HepG2 (cell line): ENCODE results near the gene PIK3R4.

ENCODE experiments used
- EZH2 ChIP-seq: conservative IDR thresholded peaks from 2 replicates; pipeline ENCODE4 v1.6.1; 2012; ENCODE audit warnings: mild to moderate bottlenecking, low read depth, low read length, moderate library complexity
- NR1H2 ChIP-seq: sonication (generic); formaldehyde crosslinking; IDR thresholded peaks from 2 replicates; pipeline ENCODE4 v1.8.1; 2022; ENCODE audit warnings: low read depth, missing genetic modification reagents, borderline replicate concordance
- PBX2 ChIP-seq: IDR thresholded peaks from 2 replicates; pipeline ENCODE4 v1.6.1; 2016; ENCODE audit warnings: control low read depth
- SIX1 ChIP-seq: sonication (generic); formaldehyde crosslinking; IDR thresholded peaks from 2 replicates; pipeline ENCODE4 v1.4.0; 2020; ENCODE audit warnings: missing genetic modification reagents, borderline replicate concordance

GRCh38 chr3:130758624-130759369 lies 12.2 kb upstream of the PIK3R4 start:
- TF ChIP-seq EZH2 (no peak), PBX2 (CRISPR knock-in tag) (no peak), NR1H2 (CRISPR knock-in tag) (no peak), SIX1 (CRISPR knock-in tag) (no peak)
